Sigmoid colon (tissue), 7 donors: ENCODE measurements around the gene KRT12. TPM values are rescaled to one million over a fixed set of nuclear protein-coding genes. Genes with fewer than 3 reads are reported as not detected.

ENCODE experiments used
- DNase-seq: peaks from one replicate; pipeline ENCODE4 v3.0.0-alpha.2; 2019
- H3K27ac ChIP-seq, 4 donors: fragments of 200-600 bp; sonication (generic); one replicate each; pipeline ENCODE4 v1.5.1; 2016 to 2019; ENCODE audit warnings: mild to moderate bottlenecking in 1 of 4
- H3K27me3 ChIP-seq, 3 donors: fragments of 200-600 bp; sonication (generic); one replicate each; pipeline ENCODE4 v1.5.1; 2019; ENCODE audit warnings: mild to moderate bottlenecking in 1 of 3
- H3K36me3 ChIP-seq, 4 donors: fragments of 200-600 bp; sonication (generic); one replicate each; pipeline ENCODE4 v1.5.1; 2016 to 2019
- H3K4me1 ChIP-seq, 4 donors: fragments of 200-600 bp; sonication (generic); one replicate each; pipeline ENCODE4 v1.5.1; 2017 to 2019
- H3K4me3 ChIP-seq, 4 donors: fragments of 200-600 bp; sonication (generic); one replicate each; pipeline ENCODE4 v1.5.1; 2017 to 2019; ENCODE audit warnings: mild to moderate bottlenecking in 2 of 4, moderate library complexity in 1 of 4
- H3K9me3 ChIP-seq, 4 donors: fragments of 200-600 bp in 3 of 4; sonication (generic) in 3 of 4; one replicate each; pipeline versions ENCODE4 v1.5.1 to v1.6.1; 2013 to 2019
- EP300 ChIP-seq, 4 donors: sonication (generic); formaldehyde crosslinking; IDR thresholded peaks; one replicate each; pipeline ENCODE4 v1.6.1; 2017; ENCODE audit warnings: antibody characterized with exemption in 4 of 4
- POLR2A ChIP-seq, 2 donors: fragments of 450-650 bp; IDR thresholded peaks; one replicate each; pipeline ENCODE4 v1.6.1; 2016; ENCODE audit warnings: antibody characterized with exemption in 2 of 2, mild to moderate bottlenecking in 2 of 2, moderate library complexity in 2 of 2
- POLR2AphosphoS5 ChIP-seq, 4 donors: sonication (generic); formaldehyde crosslinking; IDR thresholded peaks; one replicate each; pipeline ENCODE4 v1.6.1; 2017; ENCODE audit warnings: antibody characterized with exemption in 4 of 4
- WGBS, 2 donors: extraction: QIAGEN DNeasy Blood & Tissue Kit; methylation state at CpG; one replicate each; pipeline ENCODE4 v1.1.7; 2013; 5-methylcytosine and 5-hydroxymethylcytosine counted together
- intact Hi-C: fragments of 100-400 bp; cut with DNase I; formaldehyde crosslinking; loops from one replicate; pipeline ENCODE4 v1.15.1; 2023
- polyA plus RNA-seq, 3 donors: library from polyadenylated mRNA; stranded (reverse); fragments of 200-250 nt; gene quantifications; one replicate each; pipeline ENCODE4 v1.2.3, GENCODE V29; 2013
- total RNA-seq, 4 donors: library from RNA; depleted of rRNA; stranded (reverse); fragments of >200 nt; gene quantifications; one replicate each; pipeline ENCODE4 v1.1.0, GENCODE V29; 2016
- TF ChIP-seq, protein P1 (sequence below), 4 experiments: fragments of 450-650 bp in 3 of 4; fragments of 200-600 bp in 1 of 4; IDR thresholded peaks; one replicate each; pipeline ENCODE4 v1.5.1; 2016 to 2019; ENCODE audit warnings: antibody characterized with exemption in 4 of 4, mild to moderate bottlenecking in 3 of 4, moderate library complexity in 2 of 4
- donor health status: healthy with polysubstance abuse.
- donor health status: Bipolar disorder and iron deficiency.
- donor health status: healthy.

The KRT12 gene
- total and polyA plus RNA-seq, 7 donors, result 1.2 to 1.8 (median 1.3) TPM; not detected in 4

- intact Hi-C loops, result no loop called here
- no peak for TF ChIP-seq POLR2A (IDR thresholded peaks at IDR 0.05)
- TF ChIP-seq EP300 (IDR thresholded peaks at IDR 0.05), result no peak
- TF ChIP-seq, protein P1, sequence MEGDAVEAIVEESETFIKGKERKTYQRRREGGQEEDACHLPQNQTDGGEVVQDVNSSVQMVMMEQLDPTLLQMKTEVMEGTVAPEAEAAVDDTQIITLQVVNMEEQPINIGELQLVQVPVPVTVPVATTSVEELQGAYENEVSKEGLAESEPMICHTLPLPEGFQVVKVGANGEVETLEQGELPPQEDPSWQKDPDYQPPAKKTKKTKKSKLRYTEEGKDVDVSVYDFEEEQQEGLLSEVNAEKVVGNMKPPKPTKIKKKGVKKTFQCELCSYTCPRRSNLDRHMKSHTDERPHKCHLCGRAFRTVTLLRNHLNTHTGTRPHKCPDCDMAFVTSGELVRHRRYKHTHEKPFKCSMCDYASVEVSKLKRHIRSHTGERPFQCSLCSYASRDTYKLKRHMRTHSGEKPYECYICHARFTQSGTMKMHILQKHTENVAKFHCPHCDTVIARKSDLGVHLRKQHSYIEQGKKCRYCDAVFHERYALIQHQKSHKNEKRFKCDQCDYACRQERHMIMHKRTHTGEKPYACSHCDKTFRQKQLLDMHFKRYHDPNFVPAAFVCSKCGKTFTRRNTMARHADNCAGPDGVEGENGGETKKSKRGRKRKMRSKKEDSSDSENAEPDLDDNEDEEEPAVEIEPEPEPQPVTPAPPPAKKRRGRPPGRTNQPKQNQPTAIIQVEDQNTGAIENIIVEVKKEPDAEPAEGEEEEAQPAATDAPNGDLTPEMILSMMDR (IDR thresholded peaks at IDR 0.05), result no peak
- TF ChIP-seq POLR2AphosphoS5 (IDR thresholded peaks at IDR 0.05), result no peak
- Histone ChIP-seq H3K27ac (no peak overlapping the region), H3K36me3 (peaks cover 0 to 11% (median 0%) of the 10 kb centered on the region in 4 donors), H3K9me3 (peaks cover 0 to 3% (median 0%) of the 10 kb centered on the region in 4 donors), H3K4me1 (peaks cover 0 to 7% (median 0%) of the 10 kb centered on the region in 4 donors), H3K4me3 (no peak overlapping the region), H3K27me3 (peaks cover 0 to 35% (median 0%) of the 10 kb centered on the region in 3 donors)
- no peak for DNase-seq
- WGBS, 2 donors, result 71% methylated on average over 4 of the region's 4 CpGs
Observed at GRCh38 chr17:40813804-40814203, 53.2 kb downstream of the KRT12 start.

DNA sequence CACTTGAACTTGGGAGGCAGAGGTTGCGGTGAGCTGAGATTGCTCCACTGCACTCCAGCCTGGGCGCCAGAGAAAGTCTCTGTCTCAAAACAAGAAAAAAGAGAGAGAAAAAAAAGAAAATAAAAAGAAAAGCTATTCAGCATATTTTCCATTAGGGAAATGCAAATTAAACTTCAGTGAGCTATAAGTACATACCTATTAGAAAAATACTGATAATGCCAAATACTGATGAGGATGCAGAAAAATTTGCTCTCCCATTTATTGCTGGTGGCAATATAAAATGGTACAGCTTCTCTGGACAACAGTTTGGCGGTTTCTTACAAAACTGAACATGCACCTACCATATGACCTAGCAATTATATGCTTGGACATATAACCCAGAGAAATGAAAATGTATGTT is 54.4 kb downstream of the KRT12 start:
- WGBS, 2 donors, result 77 to 82% methylated on average over 3 of the region's 3 CpGs
- H3K27ac ChIP-seq, result no peak overlapping the region
- no peak for TF ChIP-seq EP300 (IDR thresholded peaks at IDR 0.05)
- no peak for DNase-seq
- H3K9me3 ChIP-seq, result peaks cover 0 to 3% (median 0%) of the 10 kb centered on the region in 4 donors
- no peak overlapping the region for H3K4me3 ChIP-seq
- peaks cover 0 to 8% (median 0%) of the 10 kb centered on the region in 4 donors for H3K36me3 ChIP-seq
- intact Hi-C loops, result no loop called here
- H3K4me1 ChIP-seq, result peaks cover 0 to under 1% (median 0%) of the 10 kb centered on the region in 4 donors
- peaks cover 0 to 46% (median 3%) of the 10 kb centered on the region in 3 donors for H3K27me3 ChIP-seq

Other genes starting within 250 kb of the KRT12 start
- 100 to 1,000 TPM in 2 of 4 donors, 10 to 100 TPM in 2; 87.3 to 120 (median 94.4) TPM for gene SMARCE1, start 219.4 kb downstream of the KRT12 start, total RNA-seq
- 10 to 100 TPM; 68.2 to 70.3 (median 70.0) TPM for gene SMARCE1, start 219.4 kb downstream of the KRT12 start, polyA plus RNA-seq
- 1 to 10 TPM in 3 of 4 donors, under 1 TPM in 1; 0.68 to 5.0 (median 4.2) TPM for gene KRT222, start 202.0 kb downstream of the KRT12 start, total RNA-seq
- gene KRT222, start 202.0 kb downstream of the KRT12 start, polyA plus RNA-seq, result 1 to 10 TPM in 1 of 3 donors, under 1 TPM in 1, not detected in 1; 0.35 to 3.6 TPM
- gene KRT24, start 163.5 kb downstream of the KRT12 start, total RNA-seq, result 1 to 10 TPM in 1 of 4 donors, under 1 TPM in 1, not detected in 2; 0.36 to 2.5 TPM
- 1 to 10 TPM in 1 of 3 donors, under 1 TPM in 1, not detected in 1; 0.82 to 5.4 TPM for gene KRT24, start 163.5 kb downstream of the KRT12 start, polyA plus RNA-seq
- gene KRT25, start 111.9 kb downstream of the KRT12 start, total RNA-seq, result under 1 TPM in 1 of 4 donors, not detected in 3; 0.36 TPM
- gene KRT25, start 111.9 kb downstream of the KRT12 start, polyA plus RNA-seq, result not detected
- not detected for gene KRT26, start 95.0 kb downstream of the KRT12 start, total RNA-seq
- gene KRT26, start 95.0 kb downstream of the KRT12 start, polyA plus RNA-seq, result not detected
- gene KRT27, start 84.7 kb downstream of the KRT12 start, total RNA-seq, result under 1 TPM in 1 of 4 donors, not detected in 3; 0.55 TPM
- gene KRT27, start 84.7 kb downstream of the KRT12 start, polyA plus RNA-seq, result under 1 TPM in 1 of 3 donors, not detected in 2; 0.07 TPM
- not detected for gene KRT28, start 67.3 kb downstream of the KRT12 start, total RNA-seq
- gene KRT28, start 67.3 kb downstream of the KRT12 start, polyA plus RNA-seq, result not detected
- 10 to 100 TPM in 1 of 4 donors, 1 to 10 TPM in 2, under 1 TPM in 1; 0.83 to 26.0 (median 6.7) TPM for gene KRT10, start 44.6 kb downstream of the KRT12 start, total RNA-seq
- gene KRT10, start 44.6 kb downstream of the KRT12 start, polyA plus RNA-seq, result 10 to 100 TPM; 14.6 to 42.0 (median 32.4) TPM
- gene KRT20, start 18.0 kb upstream of the KRT12 start, total RNA-seq, result 1 to 10 TPM in 2 of 4 donors, not detected in 2; 1.4 to 2.1 TPM
- 1,000 to 10,000 TPM; 1,034 to 2,181 (median 1,227) TPM for gene KRT20, start 18.0 kb upstream of the KRT12 start, polyA plus RNA-seq
- under 1 TPM in 1 of 4 donors, not detected in 3; 0.27 TPM for gene KRT23, start 70.4 kb upstream of the KRT12 start, total RNA-seq
- gene KRT23, start 70.4 kb upstream of the KRT12 start, polyA plus RNA-seq, result 1 to 10 TPM in 1 of 3 donors, under 1 TPM in 2; 0.35 to 3.7 (median 0.60) TPM
- gene KRT39, start 99.7 kb upstream of the KRT12 start, total RNA-seq, result not detected
- gene KRT39, start 99.7 kb upstream of the KRT12 start, polyA plus RNA-seq, result under 1 TPM in 1 of 3 donors, not detected in 2; 0.07 TPM
- gene KRT40, start 117.1 kb upstream of the KRT12 start, total RNA-seq, result not detected
- under 1 TPM in 2 of 3 donors, not detected in 1; 0.16 to 0.60 TPM for gene KRT40, start 117.1 kb upstream of the KRT12 start, polyA plus RNA-seq
- not detected for gene KRTAP3-3, start 126.9 kb upstream of the KRT12 start, total RNA-seq
- gene KRTAP3-3, start 126.9 kb upstream of the KRT12 start, polyA plus RNA-seq, result not detected
- gene KRTAP3-2, start 132.7 kb upstream of the KRT12 start, total RNA-seq, result not detected
- not detected for gene KRTAP3-2, start 132.7 kb upstream of the KRT12 start, polyA plus RNA-seq
- not detected for gene KRTAP3-1, start 141.9 kb upstream of the KRT12 start, total RNA-seq
- gene KRTAP3-1, start 141.9 kb upstream of the KRT12 start, polyA plus RNA-seq, result not detected
- gene KRTAP1-5, start 160.0 kb upstream of the KRT12 start, total RNA-seq, result not detected
- gene KRTAP1-5, start 160.0 kb upstream of the KRT12 start, polyA plus RNA-seq, result not detected
- gene KRTAP1-4, start 163.0 kb upstream of the KRT12 start, total RNA-seq, result not detected
- not detected for gene KRTAP1-4, start 163.0 kb upstream of the KRT12 start, polyA plus RNA-seq
- not detected for gene KRTAP1-3, start 167.7 kb upstream of the KRT12 start, total RNA-seq
- not detected for gene KRTAP1-3, start 167.7 kb upstream of the KRT12 start, polyA plus RNA-seq
- not detected for gene KRTAP1-1, start 174.2 kb upstream of the KRT12 start, total RNA-seq
- gene KRTAP1-1, start 174.2 kb upstream of the KRT12 start, polyA plus RNA-seq, result not detected
- gene KRTAP2-1, start 180.1 kb upstream of the KRT12 start, total RNA-seq, result not detected
- gene KRTAP2-1, start 180.1 kb upstream of the KRT12 start, polyA plus RNA-seq, result not detected
- gene KRTAP2-2, start 188.0 kb upstream of the KRT12 start, total RNA-seq, result not detected
- not detected for gene KRTAP2-2, start 188.0 kb upstream of the KRT12 start, polyA plus RNA-seq
- not detected for gene KRTAP2-3, start 192.9 kb upstream of the KRT12 start, total RNA-seq
- not detected for gene KRTAP2-3, start 192.9 kb upstream of the KRT12 start, polyA plus RNA-seq
- not detected for gene KRTAP2-4, start 198.7 kb upstream of the KRT12 start, total RNA-seq
- not detected for gene KRTAP2-4, start 198.7 kb upstream of the KRT12 start, polyA plus RNA-seq
- gene KRTAP4-7, start 216.9 kb upstream of the KRT12 start, total RNA-seq, result not detected
- not detected for gene KRTAP4-7, start 216.9 kb upstream of the KRT12 start, polyA plus RNA-seq
- not detected for gene KRTAP4-8, start 230.9 kb upstream of the KRT12 start, total RNA-seq
- not detected for gene KRTAP4-8, start 230.9 kb upstream of the KRT12 start, polyA plus RNA-seq
- gene KRTAP4-16, start 235.0 kb upstream of the KRT12 start, total RNA-seq, result not detected
- gene KRTAP4-16, start 235.0 kb upstream of the KRT12 start, polyA plus RNA-seq, result not detected
- gene KRTAP4-9, start 238.2 kb upstream of the KRT12 start, total RNA-seq, result not detected
- gene KRTAP4-9, start 238.2 kb upstream of the KRT12 start, polyA plus RNA-seq, result not detected